HCT116 (cell line): ENCODE data around the gene MAP2K5. TPM values are rescaled to one million over a fixed set of nuclear protein-coding genes. Genes with fewer than 3 reads are reported as not detected.

Experiments used
- ATAC-seq: fragments of 200-7000 bp; cut with Tn5 transposase; 2 replicates; pipeline ENCODE4 v1.9.1; 2020; ENCODE audit warnings: mild to moderate bottlenecking, moderate library complexity
- BruUV-seq: library from RNA; stranded (reverse); fragments of 400-500 nt; replicated peaks from 2 replicates; lab custom pipeline; 2021; lab: Mats Ljungman, UMichigan
- CTCF ChIA-PET: fragments of 300-600 bp; sonication (Branson Sonifier 250); formaldehyde crosslinking; loops from one replicate; lab custom pipeline; 2021; ENCODE audit warnings: antibody characterized with exemption; lab: Charles Lee
- POLR2A ChIA-PET: fragments of 300-600, 350-600 bp; sonication (Branson Sonifier 250); formaldehyde crosslinking; loops from one replicate; lab custom pipeline; 2021; ENCODE audit warnings: antibody characterized with exemption; lab: Charles Lee
- RAD21 ChIA-PET, 2 experiments: fragments of 300-600 bp; sonication (Branson Sonifier 250); formaldehyde crosslinking; loops; one replicate each; lab custom pipeline; 2023; ENCODE audit warnings: low total read pairs in 2 of 2; ENCODE audit not compliant: uncharacterized antibody in 2 of 2, unreplicated experiment in 2 of 2, low non-redundant PET in 1 of 2; lab: Charles Lee
- DNase-seq: peaks from one replicate; pipeline ENCODE4 v3.0.0-alpha.2; 2010; ENCODE audit warnings: low read depth, low spot score
- H2AFZ ChIP-seq: fragments of 200-600 bp; shearing (Covaris generic), sonication (generic); 2 replicates; pipeline ENCODE4 v1.6.1; 2017; ENCODE audit warnings: low read depth, mixed run types, mixed read lengths, antibody characterized with exemption, low read length; ENCODE audit not compliant: poor library complexity, severe bottlenecking
- H3K27ac ChIP-seq: 2 replicates; pipeline ENCODE4 v1.5.1; 2012; ENCODE audit warnings: low read depth, low read length
- H3K27me3 ChIP-seq: fragments of 200-600 bp; sonication (generic); 2 replicates; pipeline ENCODE4 v1.6.1; 2016; ENCODE audit warnings: mixed run types, low read length, mixed read lengths; ENCODE audit not compliant: insufficient read depth
- H3K36me3 ChIP-seq, 2 experiments: fragments of 200-500 bp in 1 of 2; fragments of 200-600 bp in 1 of 2; sonication (Bioruptor generic) in 1 of 2; sonication (generic) in 1 of 2; 2 replicates each; pipeline versions ENCODE4 v1.5.1 to v1.6.1; 2014 to 2016; ENCODE audit warnings: low read length in 2 of 2, inconsistent platforms in 1 of 2, mixed read lengths in 1 of 2, mixed run types in 1 of 2; ENCODE audit not compliant: insufficient read depth in 2 of 2, control insufficient read depth in 1 of 2
- H3K4me1 ChIP-seq, 2 experiments: fragments of 200-600 bp in 1 of 2; sonication (generic) in 1 of 2; 2 replicates each; pipeline versions ENCODE4 v1.5.1 to v1.6.1; 2012 to 2017; ENCODE audit warnings: low read length in 2 of 2, inconsistent platforms in 1 of 2, mild to moderate bottlenecking in 1 of 2, mixed read lengths in 1 of 2, mixed run types in 1 of 2, moderate library complexity in 1 of 2; ENCODE audit not compliant: insufficient read depth in 2 of 2, control insufficient read depth in 1 of 2
- H3K4me2 ChIP-seq: fragments of 200-600 bp; sonication (generic); 2 replicates; pipeline ENCODE4 v1.6.1; 2017; ENCODE audit warnings: mixed run types, low read length, mixed read lengths
- H3K4me3 ChIP-seq, 2 experiments: fragments of 200-600 bp in 1 of 2; sonication (generic) in 1 of 2; replicated peaks in 1 of 2; 2 replicates each; pipeline ENCODE4 v1.5.1; 2011 to 2016; ENCODE audit warnings: low read length in 2 of 2, control low read depth in 1 of 2, low read depth in 1 of 2, mild to moderate bottlenecking in 1 of 2, mixed read lengths in 1 of 2, mixed run types in 1 of 2
- H3K79me2 ChIP-seq: fragments of 200-600 bp; sonication (generic); 2 replicates; pipeline ENCODE4 v1.6.1; 2017; ENCODE audit warnings: mild to moderate bottlenecking, mixed run types, low read length, moderate library complexity, mixed read lengths; ENCODE audit not compliant: insufficient read depth
- H3K9ac ChIP-seq: fragments of 200-600 bp; sonication (generic); 2 replicates; pipeline ENCODE4 v1.6.1; 2016; ENCODE audit warnings: low read length, mixed read lengths
- H3K9me2 ChIP-seq: fragments of 200-600 bp; sonication (generic), shearing (Covaris generic); 2 replicates; pipeline ENCODE4 v1.6.1; 2017; ENCODE audit warnings: mixed run types, mild to moderate bottlenecking, moderate library complexity; ENCODE audit not compliant: insufficient read depth
- H3K9me3 ChIP-seq, 2 experiments: fragments of 200-500 bp in 1 of 2; fragments of 200-600 bp in 1 of 2; sonication (Bioruptor generic) in 1 of 2; sonication (generic) in 1 of 2; 2 replicates each; pipeline ENCODE4 v1.6.1; 2014 to 2017; ENCODE audit warnings: low read length in 2 of 2, mixed read lengths in 2 of 2, inconsistent platforms in 1 of 2, low read depth in 1 of 2, mild to moderate bottlenecking in 1 of 2, mixed run types in 1 of 2, moderate library complexity in 1 of 2; ENCODE audit not compliant: control insufficient read depth in 1 of 2, insufficient read depth in 1 of 2
- H4K20me1 ChIP-seq: fragments of 200-600 bp; sonication (generic), shearing (Covaris generic); 2 replicates; pipeline ENCODE4 v1.6.1; 2017; ENCODE audit warnings: mixed run types, mild to moderate bottlenecking, moderate library complexity; ENCODE audit not compliant: insufficient read depth
- CBX3 ChIP-seq: IDR thresholded peaks from 2 replicates; pipeline ENCODE4 v1.6.1; 2012; ENCODE audit warnings: low read depth
- CEBPB ChIP-seq: IDR thresholded peaks from 2 replicates; pipeline ENCODE4 v1.6.1; 2012; ENCODE audit warnings: low read depth
- EGR1 ChIP-seq: IDR thresholded peaks from 2 replicates; pipeline ENCODE4 v1.6.1; 2012; ENCODE audit warnings: low read depth
- EZH2 ChIP-seq: fragments of 200-600 bp; sonication (generic); IDR thresholded peaks from 2 replicates; pipeline ENCODE4 v1.6.1; 2017; ENCODE audit warnings: antibody characterized with exemption, mixed run types
- EZH2phosphoT487 ChIP-seq: fragments of 200-600 bp; IDR thresholded peaks from 2 replicates; pipeline ENCODE4 v1.6.1; 2018; ENCODE audit warnings: antibody characterized with exemption, borderline replicate concordance
- JUND ChIP-seq: IDR thresholded peaks from 2 replicates; pipeline ENCODE4 v1.6.1; 2012
- POLR2AphosphoS5 ChIP-seq: IDR thresholded peaks from 2 replicates; pipeline ENCODE4 v1.6.1; 2011; ENCODE audit warnings: mild to moderate bottlenecking, low read depth, low read length, moderate library complexity
- RAD21 ChIP-seq: IDR thresholded peaks from 2 replicates; pipeline ENCODE4 v1.6.1; 2012; ENCODE audit warnings: low read depth, mild to moderate bottlenecking
- SP1 ChIP-seq: IDR thresholded peaks from 2 replicates; pipeline ENCODE4 v1.6.1; 2012; ENCODE audit warnings: low read depth
- SRF ChIP-seq: IDR thresholded peaks from 2 replicates; pipeline ENCODE4 v1.6.1; 2012; ENCODE audit warnings: low read depth
- TCF7L2 ChIP-seq: IDR thresholded peaks from 2 replicates; pipeline ENCODE4 v1.7.0; 2011; ENCODE audit warnings: borderline replicate concordance, inconsistent platforms; ENCODE audit not compliant: insufficient read depth, insufficient read length; ENCODE audit errors: extremely low read depth
- YY1 ChIP-seq: IDR thresholded peaks from 2 replicates; pipeline ENCODE4 v1.6.1; 2011; ENCODE audit warnings: low read length, low read depth, moderate library complexity, mild to moderate bottlenecking; ENCODE audit not compliant: insufficient replicate concordance; ENCODE audit errors: extremely low read depth
- ZNF274 ChIP-seq: fragments of 200-500 bp; sonication (Bioruptor generic); IDR thresholded peaks from 2 replicates; pipeline ENCODE4 v1.6.1; 2014; ENCODE audit warnings: mild to moderate bottlenecking, low read depth, low read length, inconsistent platforms
- intact Hi-C: fragments of 100-400 bp; cut with micrococcal nuclease; formaldehyde crosslinking; loops from 2 replicates; pipeline ENCODE4 v1.10.0; 2022
- total RNA-seq: library from RNA; stranded (reverse); gene quantifications from one replicate; pipeline ENCODE4 v1.2.1, GENCODE V29; 2021; ENCODE audit not compliant: unreplicated experiment
- TF ChIP-seq, protein P1 (sequence below): IDR thresholded peaks from 2 replicates; pipeline ENCODE4 v1.6.1; 2011; ENCODE audit warnings: mild to moderate bottlenecking, low read length, moderate library complexity; ENCODE audit not compliant: insufficient replicate concordance; ENCODE audit errors: extremely low read depth
- TF ChIP-seq, protein P2 (sequence below), 3 experiments: fragments of 200-600 bp in 1 of 3; sonication (generic) in 1 of 3; IDR thresholded peaks in 2 of 3; conservative IDR thresholded peaks in 1 of 3; 2 replicates each; pipeline ENCODE4 v1.5.1; 2012 to 2017; ENCODE audit warnings: low read depth in 2 of 3, low read length in 2 of 3, antibody characterized with exemption in 1 of 3, borderline replicate concordance in 1 of 3, control low read depth in 1 of 3, mild to moderate bottlenecking in 1 of 3, mixed read lengths in 1 of 3, mixed run types in 1 of 3, moderate library complexity in 1 of 3; ENCODE audit not compliant: insufficient read depth in 1 of 3
- TF ChIP-seq, protein P3 (sequence below): IDR thresholded peaks from 2 replicates; pipeline ENCODE4 v1.6.1; 2012
- TF ChIP-seq, protein P4 (sequence below): IDR thresholded peaks from 2 replicates; pipeline ENCODE4 v1.6.1; 2012; ENCODE audit warnings: low read depth

MAP2K5 gene
- total RNA-seq, 1 experiment from 2014 or later: 15.6 TPM

DNA sequence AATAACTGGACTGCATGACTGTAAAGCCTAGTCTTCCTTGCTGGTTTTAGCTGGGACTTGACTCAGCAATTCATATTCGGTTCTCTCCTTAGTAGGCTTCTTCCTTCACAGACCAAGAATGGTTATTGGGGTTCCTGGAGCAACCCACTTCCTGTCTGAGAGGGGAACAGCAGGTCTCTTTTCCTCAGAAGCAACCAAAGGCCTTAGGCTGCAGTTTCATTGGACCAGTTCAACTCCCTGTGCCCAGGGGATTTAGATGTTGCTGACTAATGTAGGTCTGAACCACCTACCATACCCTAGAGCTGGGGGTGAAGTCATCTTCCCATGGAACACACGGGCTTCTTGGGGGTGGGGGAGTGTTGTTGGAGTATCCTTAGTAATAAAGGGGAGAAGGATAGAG is 198.8 kb downstream of the MAP2K5 start:
- intact Hi-C loops: no loop called here
- ATAC-seq (no peak), DNase-seq (no peak)
- Histone ChIP-seq H2AFZ (no peak overlapping the region), H3K79me2 (no peaks in the 10 kb centered on the region), H3K27me3 (no peaks in the 10 kb centered on the region), H4K20me1 (no peaks in the 10 kb centered on the region), H3K4me1 (no peaks in the 10 kb centered on the region), H3K9me3 (no peaks in the 10 kb centered on the region), H3K36me3 (no peaks in the 10 kb centered on the region), H3K9ac (no peak overlapping the region), H3K9me2 (no peaks in the 10 kb centered on the region), H3K4me2 (no peak overlapping the region), H3K4me3 (no peak overlapping the region), H3K27ac (no peak overlapping the region)
- POLR2A ChIA-PET: no interaction called here
- RAD21 ChIA-PET: no interaction called here
- no TSS peak for BruUV-seq
- CTCF ChIA-PET: no interaction called here
- no peak for TF ChIP-seq ZNF274
- TF ChIP-seq EGR1: no peak
- no peak for TF ChIP-seq CEBPB
- TF ChIP-seq TCF7L2: no peak
- no peak for TF ChIP-seq POLR2AphosphoS5
- TF ChIP-seq RAD21: no peak
- TF ChIP-seq, protein P1, sequence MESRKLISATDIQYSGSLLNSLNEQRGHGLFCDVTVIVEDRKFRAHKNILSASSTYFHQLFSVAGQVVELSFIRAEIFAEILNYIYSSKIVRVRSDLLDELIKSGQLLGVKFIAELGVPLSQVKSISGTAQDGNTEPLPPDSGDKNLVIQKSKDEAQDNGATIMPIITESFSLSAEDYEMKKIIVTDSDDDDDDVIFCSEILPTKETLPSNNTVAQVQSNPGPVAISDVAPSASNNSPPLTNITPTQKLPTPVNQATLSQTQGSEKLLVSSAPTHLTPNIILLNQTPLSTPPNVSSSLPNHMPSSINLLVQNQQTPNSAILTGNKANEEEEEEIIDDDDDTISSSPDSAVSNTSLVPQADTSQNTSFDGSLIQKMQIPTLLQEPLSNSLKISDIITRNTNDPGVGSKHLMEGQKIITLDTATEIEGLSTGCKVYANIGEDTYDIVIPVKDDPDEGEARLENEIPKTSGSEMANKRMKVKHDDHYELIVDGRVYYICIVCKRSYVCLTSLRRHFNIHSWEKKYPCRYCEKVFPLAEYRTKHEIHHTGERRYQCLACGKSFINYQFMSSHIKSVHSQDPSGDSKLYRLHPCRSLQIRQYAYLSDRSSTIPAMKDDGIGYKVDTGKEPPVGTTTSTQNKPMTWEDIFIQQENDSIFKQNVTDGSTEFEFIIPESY: no peak
- TF ChIP-seq SRF: no peak
- TF ChIP-seq YY1: no peak
- no peak for TF ChIP-seq SP1
- no peak for TF ChIP-seq EZH2phosphoT487
- TF ChIP-seq JUND: no peak
- no peak for TF ChIP-seq CBX3
- TF ChIP-seq, protein P2, sequence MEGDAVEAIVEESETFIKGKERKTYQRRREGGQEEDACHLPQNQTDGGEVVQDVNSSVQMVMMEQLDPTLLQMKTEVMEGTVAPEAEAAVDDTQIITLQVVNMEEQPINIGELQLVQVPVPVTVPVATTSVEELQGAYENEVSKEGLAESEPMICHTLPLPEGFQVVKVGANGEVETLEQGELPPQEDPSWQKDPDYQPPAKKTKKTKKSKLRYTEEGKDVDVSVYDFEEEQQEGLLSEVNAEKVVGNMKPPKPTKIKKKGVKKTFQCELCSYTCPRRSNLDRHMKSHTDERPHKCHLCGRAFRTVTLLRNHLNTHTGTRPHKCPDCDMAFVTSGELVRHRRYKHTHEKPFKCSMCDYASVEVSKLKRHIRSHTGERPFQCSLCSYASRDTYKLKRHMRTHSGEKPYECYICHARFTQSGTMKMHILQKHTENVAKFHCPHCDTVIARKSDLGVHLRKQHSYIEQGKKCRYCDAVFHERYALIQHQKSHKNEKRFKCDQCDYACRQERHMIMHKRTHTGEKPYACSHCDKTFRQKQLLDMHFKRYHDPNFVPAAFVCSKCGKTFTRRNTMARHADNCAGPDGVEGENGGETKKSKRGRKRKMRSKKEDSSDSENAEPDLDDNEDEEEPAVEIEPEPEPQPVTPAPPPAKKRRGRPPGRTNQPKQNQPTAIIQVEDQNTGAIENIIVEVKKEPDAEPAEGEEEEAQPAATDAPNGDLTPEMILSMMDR (IDR thresholded peaks at IDR 0.05 in 2 of 3, conservative IDR thresholded peaks at IDR 0.05 in 1 of 3; ENCODE audit: borderline replicate concordance in 1 of 3, insufficient read depth in 1 of 3, low read depth in 2 of 3, low read length in 2 of 3): no peak
- TF ChIP-seq, protein P3, sequence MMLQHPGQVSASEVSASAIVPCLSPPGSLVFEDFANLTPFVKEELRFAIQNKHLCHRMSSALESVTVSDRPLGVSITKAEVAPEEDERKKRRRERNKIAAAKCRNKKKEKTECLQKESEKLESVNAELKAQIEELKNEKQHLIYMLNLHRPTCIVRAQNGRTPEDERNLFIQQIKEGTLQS: no peak
- TF ChIP-seq, protein P4, sequence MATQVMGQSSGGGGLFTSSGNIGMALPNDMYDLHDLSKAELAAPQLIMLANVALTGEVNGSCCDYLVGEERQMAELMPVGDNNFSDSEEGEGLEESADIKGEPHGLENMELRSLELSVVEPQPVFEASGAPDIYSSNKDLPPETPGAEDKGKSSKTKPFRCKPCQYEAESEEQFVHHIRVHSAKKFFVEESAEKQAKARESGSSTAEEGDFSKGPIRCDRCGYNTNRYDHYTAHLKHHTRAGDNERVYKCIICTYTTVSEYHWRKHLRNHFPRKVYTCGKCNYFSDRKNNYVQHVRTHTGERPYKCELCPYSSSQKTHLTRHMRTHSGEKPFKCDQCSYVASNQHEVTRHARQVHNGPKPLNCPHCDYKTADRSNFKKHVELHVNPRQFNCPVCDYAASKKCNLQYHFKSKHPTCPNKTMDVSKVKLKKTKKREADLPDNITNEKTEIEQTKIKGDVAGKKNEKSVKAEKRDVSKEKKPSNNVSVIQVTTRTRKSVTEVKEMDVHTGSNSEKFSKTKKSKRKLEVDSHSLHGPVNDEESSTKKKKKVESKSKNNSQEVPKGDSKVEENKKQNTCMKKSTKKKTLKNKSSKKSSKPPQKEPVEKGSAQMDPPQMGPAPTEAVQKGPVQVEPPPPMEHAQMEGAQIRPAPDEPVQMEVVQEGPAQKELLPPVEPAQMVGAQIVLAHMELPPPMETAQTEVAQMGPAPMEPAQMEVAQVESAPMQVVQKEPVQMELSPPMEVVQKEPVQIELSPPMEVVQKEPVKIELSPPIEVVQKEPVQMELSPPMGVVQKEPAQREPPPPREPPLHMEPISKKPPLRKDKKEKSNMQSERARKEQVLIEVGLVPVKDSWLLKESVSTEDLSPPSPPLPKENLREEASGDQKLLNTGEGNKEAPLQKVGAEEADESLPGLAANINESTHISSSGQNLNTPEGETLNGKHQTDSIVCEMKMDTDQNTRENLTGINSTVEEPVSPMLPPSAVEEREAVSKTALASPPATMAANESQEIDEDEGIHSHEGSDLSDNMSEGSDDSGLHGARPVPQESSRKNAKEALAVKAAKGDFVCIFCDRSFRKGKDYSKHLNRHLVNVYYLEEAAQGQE: no peak
- TF ChIP-seq EZH2: no peak
